ENCODE measurements around the gene NOX4.

The NOX4 gene

DNA sequence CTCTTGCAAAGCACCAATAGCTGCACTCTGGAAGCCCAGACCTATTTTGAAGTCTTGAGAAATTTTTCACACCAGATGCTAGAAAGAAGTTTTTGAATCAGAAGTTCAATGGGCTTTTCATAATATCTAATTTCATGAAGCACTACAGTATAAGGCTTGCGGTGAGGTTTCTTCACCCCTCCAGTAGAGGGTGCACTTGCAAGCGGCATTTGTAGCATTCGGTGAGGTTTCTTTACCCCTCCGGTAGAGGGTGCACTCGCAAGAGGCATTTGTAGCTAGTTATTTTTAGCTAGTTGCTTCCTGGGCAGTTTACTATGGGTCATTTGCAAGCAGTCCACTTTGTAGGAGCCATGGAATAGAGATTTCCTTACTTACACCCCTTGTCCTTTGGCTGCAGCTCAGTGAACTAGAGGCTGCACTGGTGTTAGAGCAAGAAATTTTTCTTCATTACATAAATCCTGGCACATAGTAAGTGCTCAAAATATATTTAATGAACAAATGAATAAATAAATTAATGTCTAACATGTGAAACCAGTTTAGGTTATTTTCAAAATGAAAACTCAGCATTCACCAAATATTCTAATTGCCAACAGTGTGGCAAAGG, 7.8 kb upstream of the NOX4 start:
- TF ChIP-seq, protein P1, sequence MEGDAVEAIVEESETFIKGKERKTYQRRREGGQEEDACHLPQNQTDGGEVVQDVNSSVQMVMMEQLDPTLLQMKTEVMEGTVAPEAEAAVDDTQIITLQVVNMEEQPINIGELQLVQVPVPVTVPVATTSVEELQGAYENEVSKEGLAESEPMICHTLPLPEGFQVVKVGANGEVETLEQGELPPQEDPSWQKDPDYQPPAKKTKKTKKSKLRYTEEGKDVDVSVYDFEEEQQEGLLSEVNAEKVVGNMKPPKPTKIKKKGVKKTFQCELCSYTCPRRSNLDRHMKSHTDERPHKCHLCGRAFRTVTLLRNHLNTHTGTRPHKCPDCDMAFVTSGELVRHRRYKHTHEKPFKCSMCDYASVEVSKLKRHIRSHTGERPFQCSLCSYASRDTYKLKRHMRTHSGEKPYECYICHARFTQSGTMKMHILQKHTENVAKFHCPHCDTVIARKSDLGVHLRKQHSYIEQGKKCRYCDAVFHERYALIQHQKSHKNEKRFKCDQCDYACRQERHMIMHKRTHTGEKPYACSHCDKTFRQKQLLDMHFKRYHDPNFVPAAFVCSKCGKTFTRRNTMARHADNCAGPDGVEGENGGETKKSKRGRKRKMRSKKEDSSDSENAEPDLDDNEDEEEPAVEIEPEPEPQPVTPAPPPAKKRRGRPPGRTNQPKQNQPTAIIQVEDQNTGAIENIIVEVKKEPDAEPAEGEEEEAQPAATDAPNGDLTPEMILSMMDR (IDR thresholded peaks at IDR 0.05): peak; percentile 79
- no peak for TF ChIP-seq ZFX (IDR thresholded peaks at IDR 0.05; ENCODE audit: borderline replicate concordance)

DNA sequence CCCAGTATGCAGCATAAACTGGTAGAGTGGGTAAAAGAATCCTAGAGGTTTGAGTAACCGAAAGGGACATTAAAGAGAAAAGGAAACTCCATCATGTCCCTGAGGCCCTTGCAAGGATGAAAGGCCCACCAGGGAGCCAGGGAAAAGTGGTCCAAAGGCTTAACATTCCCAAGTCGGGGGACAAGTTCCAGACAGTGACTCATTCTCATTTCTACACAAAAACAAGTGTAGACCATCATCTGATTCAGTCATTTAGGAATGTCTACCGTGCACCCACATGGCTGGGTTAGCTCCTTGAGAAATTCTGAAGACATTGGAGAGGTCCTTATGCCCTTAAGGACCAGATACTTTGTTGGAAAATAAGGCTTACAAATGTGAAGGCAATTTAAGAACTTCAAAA, 4.8 kb upstream of the NOX4 start:
- no peak overlapping the region for H3K27ac ChIP-seq
- TF ChIP-seq, protein P1 (IDR thresholded peaks at IDR 0.05): no peak
- no peak for TF ChIP-seq ZFX (IDR thresholded peaks at IDR 0.05; ENCODE audit: borderline replicate concordance)

More for the DNA sequence above, 7.8 kb upstream of the NOX4 start:
- H3K27ac ChIP-seq: no peak overlapping the region

DNA sequence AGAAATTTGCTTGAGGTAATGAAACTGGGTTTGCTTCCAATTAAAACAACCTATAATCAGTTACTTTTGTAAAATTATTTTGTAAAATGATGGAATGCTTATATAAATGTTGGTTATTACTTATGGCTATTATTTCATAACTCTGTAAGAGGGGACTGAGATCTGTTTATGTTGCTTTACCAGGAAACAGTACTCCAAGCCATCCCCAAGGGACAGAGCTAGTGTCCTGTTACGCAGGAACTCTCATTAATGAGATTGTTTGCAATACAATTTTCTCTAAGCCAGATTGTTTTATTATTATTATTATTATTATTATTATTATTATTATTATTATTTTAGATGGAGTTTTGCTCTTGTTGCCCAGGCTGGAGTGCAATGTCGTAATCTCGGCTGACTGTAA, 2.3 kb upstream of the NOX4 start:
- no peak overlapping the region for H3K27ac ChIP-seq
- no peak for TF ChIP-seq ZFX (IDR thresholded peaks at IDR 0.05; ENCODE audit: borderline replicate concordance)
- TF ChIP-seq, protein P1 (IDR thresholded peaks at IDR 0.05): no peak

DNA sequence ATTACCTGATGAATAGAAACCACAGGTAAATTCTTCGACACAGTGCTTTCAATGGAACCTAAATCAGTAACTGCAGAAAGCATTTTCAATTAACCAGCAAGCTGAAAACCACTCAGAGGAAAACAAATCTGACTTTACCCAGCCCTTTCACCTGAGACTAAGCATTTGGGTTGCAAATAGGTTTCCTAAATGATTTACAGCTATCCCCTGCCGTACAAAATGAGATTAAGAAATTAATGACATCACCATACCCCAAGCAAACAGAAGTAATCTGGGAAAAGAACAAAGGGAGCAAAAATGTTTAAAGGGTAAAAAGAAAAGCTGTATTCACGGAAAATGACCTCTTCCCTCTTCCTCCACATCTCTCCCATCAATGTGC, 584 bp downstream of the NOX4 start:
- no peak overlapping the region for H3K27ac ChIP-seq
- TF ChIP-seq, protein P1 (IDR thresholded peaks at IDR 0.05): no peak
- no peak for TF ChIP-seq ZFX (IDR thresholded peaks at IDR 0.05; ENCODE audit: borderline replicate concordance)

DNA sequence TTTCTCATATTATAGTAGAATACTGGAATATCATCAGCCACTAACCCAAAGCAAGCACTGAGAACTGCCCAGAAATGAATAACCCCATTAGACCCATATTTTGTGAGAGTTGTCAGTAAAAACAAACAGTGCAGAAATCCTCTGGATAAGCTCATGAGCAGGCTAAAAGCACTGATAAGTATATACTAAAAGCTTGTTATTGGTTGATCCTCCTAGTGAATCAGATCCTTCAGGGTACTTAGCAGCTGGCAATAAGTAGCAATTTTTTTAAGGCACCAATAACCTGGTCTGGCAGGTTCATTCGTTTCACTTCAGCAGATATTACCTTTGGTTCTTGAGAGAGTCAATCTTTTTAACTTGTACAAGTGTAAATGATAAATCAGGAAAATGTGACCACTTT, 1.2 kb downstream of the NOX4 start:
- TF ChIP-seq, protein P1 (IDR thresholded peaks at IDR 0.05): no peak
- no peak for TF ChIP-seq ZFX (IDR thresholded peaks at IDR 0.05; ENCODE audit: borderline replicate concordance)
- H3K27ac ChIP-seq: no peak overlapping the region

DNA sequence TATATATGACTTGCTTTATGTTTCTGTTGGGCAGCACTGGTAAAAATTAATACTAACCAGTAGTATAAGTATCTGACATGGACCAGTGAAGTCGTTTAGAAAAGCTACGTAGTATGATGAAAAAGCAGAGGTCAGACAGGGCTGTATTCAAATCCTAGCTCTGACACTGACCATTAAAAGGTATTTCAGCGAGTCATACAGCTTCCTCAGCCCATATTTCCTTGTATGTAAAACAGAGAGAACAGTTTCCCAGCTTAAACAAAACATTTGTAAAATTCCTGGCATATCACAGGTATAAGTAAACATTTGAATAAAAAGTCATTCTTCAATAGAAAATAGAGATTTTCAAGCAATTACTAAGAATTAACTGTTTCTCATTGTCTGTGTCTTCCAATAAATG, 4.2 kb downstream of the NOX4 start:
- no peak overlapping the region for H3K27ac ChIP-seq
- TF ChIP-seq ZFX (IDR thresholded peaks at IDR 0.05; ENCODE audit: borderline replicate concordance): no peak
- TF ChIP-seq, protein P1 (IDR thresholded peaks at IDR 0.05): no peak

DNA sequence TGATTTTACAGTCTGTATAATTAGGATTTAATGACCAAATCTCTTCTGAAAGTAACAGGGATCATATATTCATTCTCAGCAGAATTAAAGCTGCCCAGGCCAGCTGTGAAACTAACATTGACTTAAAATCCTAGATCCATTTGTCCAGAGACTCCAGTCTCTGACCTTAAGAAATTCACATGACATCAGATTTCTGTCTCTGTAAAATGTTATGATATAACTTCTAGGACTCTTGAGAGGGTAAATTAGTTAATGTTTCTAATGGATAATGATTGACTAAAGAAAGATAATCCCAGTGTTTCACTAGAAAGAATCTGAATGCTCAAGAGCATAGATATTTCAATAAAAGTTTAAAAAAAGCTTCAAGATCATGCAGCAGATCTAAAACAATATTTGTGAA, 6.3 kb downstream of the NOX4 start:
- TF ChIP-seq ZFX (IDR thresholded peaks at IDR 0.05; ENCODE audit: borderline replicate concordance): no peak
- TF ChIP-seq, protein P1 (IDR thresholded peaks at IDR 0.05): no peak
- no peak overlapping the region for H3K27ac ChIP-seq

Measured in 22Rv1 (cell line).